Esophagus squamous epithelium (tissue), 4 donors: ENCODE data around the gene CREM.

Experiments used
- CTCF ChIP-seq, 6 experiments: fragments of 450-650 bp in 4 of 6; fragments of 200-600 bp in 2 of 6; sonication (generic) in 2 of 6; IDR thresholded peaks; one replicate each; pipeline ENCODE4 v1.5.1; 2016 to 2019; ENCODE audit warnings: antibody characterized with exemption in 6 of 6, mild to moderate bottlenecking in 4 of 6, moderate library complexity in 4 of 6
- POLR2A ChIP-seq, 4 donors: fragments of 450-650 bp; IDR thresholded peaks; one replicate each; pipeline ENCODE4 v1.6.1; 2017; ENCODE audit warnings: antibody characterized with exemption in 4 of 4, mild to moderate bottlenecking in 4 of 4, moderate library complexity in 3 of 4

GRCh38 chr10:35195361-35196306 is 69.0 kb downstream of the CREM start:
- TF ChIP-seq POLR2A (IDR thresholded peaks at IDR 0.05): peak in 2 of 4 donors; percentile 23 to 55
- TF ChIP-seq CTCF (IDR thresholded peaks at IDR 0.05): peak; percentile 79 to 94 (median 92)
